Osteocyte (in vitro differentiated cells): ENCODE measurements around the gene DFFB. TPM values are rescaled to one million over a fixed set of nuclear protein-coding genes. Genes with fewer than 3 reads are reported as not detected.

ENCODE experiments used
- DNase-seq: peaks from one replicate; pipeline ENCODE4 v3.0.0; 2021; ENCODE audit warnings: mixed read lengths; ENCODE audit not compliant: unreplicated experiment; ENCODE audit errors: extremely low spot score
- H3K27ac Mint-ChIP-seq: one replicate; pipeline ENCODE4 v1.8.0; 2021; ENCODE audit warnings: mild to moderate bottlenecking, mixed read lengths; ENCODE audit not compliant: unreplicated experiment
- H3K27me3 Mint-ChIP-seq: one replicate; pipeline ENCODE4 v1.8.0; 2021; ENCODE audit warnings: mixed read lengths; ENCODE audit not compliant: unreplicated experiment
- H3K36me3 Mint-ChIP-seq: one replicate; pipeline ENCODE4 v1.8.0; 2021; ENCODE audit warnings: mixed read lengths; ENCODE audit not compliant: unreplicated experiment
- H3K4me1 Mint-ChIP-seq: one replicate; pipeline ENCODE4 v1.8.0; 2021; ENCODE audit warnings: mixed read lengths; ENCODE audit not compliant: unreplicated experiment
- H3K4me3 Mint-ChIP-seq: one replicate; pipeline ENCODE4 v1.8.0; 2021; ENCODE audit warnings: mild to moderate bottlenecking, moderate library complexity, mixed read lengths; ENCODE audit not compliant: unreplicated experiment
- H3K9me3 Mint-ChIP-seq: one replicate; pipeline ENCODE4 v1.8.0; 2021; ENCODE audit warnings: mixed read lengths; ENCODE audit not compliant: unreplicated experiment
- total RNA-seq: library from RNA; stranded (reverse); gene quantifications from 2 replicates; pipeline ENCODE4 v1.2.1, GENCODE V29; 2021
- TF ChIP-seq, protein P1 (sequence below): fragments of 200-600 bp; sonication (generic); IDR thresholded peaks from 2 replicates; pipeline ENCODE4 v1.5.0; 2021; ENCODE audit warnings: antibody characterized with exemption, mild to moderate bottlenecking, moderate library complexity

DFFB gene
- total RNA-seq, 1 donor from 2014 or later = 11.0 TPM

DNA sequence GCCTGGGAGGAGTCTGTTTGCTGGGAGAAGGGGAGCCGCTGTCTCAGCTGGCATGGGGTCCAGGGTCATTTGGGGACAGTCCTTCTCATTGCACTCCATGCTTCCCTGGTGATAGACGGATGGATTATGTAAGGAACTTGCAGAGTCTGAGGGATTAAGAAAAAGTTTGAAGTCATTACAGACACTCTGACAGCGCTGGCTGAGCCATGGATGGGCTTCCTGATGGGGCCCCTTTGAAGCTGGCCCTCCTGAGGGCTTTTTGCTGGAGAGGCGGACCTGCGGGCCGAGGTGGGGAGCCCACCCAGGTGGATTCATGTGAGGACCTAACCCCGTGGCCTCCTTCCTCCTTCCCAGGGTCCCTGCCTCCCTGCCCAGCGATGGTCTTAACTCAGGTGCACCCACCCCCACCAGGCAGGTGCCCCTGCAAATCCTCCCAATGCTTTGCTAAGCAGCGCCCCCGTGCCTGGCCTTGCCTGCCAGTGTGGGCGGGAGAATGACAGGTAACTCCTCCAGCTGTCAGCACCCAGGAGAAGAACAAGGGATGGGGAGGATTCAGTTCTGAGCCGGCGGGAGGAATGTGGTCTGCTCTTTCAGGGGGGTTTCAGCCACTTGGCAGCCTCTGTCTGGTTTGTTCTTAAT is 67.0 kb downstream of the DFFB start:
- Mint-ChIP-seq H3K4me3 (no peak overlapping the region), H3K9me3 (no peaks in the 10 kb centered on the region), H3K27ac (no peak overlapping the region), H3K27me3 (no peaks in the 10 kb centered on the region), H3K36me3 (no peaks in the 10 kb centered on the region), H3K4me1 (no peaks in the 10 kb centered on the region)
- TF ChIP-seq, protein P1, sequence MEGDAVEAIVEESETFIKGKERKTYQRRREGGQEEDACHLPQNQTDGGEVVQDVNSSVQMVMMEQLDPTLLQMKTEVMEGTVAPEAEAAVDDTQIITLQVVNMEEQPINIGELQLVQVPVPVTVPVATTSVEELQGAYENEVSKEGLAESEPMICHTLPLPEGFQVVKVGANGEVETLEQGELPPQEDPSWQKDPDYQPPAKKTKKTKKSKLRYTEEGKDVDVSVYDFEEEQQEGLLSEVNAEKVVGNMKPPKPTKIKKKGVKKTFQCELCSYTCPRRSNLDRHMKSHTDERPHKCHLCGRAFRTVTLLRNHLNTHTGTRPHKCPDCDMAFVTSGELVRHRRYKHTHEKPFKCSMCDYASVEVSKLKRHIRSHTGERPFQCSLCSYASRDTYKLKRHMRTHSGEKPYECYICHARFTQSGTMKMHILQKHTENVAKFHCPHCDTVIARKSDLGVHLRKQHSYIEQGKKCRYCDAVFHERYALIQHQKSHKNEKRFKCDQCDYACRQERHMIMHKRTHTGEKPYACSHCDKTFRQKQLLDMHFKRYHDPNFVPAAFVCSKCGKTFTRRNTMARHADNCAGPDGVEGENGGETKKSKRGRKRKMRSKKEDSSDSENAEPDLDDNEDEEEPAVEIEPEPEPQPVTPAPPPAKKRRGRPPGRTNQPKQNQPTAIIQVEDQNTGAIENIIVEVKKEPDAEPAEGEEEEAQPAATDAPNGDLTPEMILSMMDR = no peak
- no peak for DNase-seq

DNA sequence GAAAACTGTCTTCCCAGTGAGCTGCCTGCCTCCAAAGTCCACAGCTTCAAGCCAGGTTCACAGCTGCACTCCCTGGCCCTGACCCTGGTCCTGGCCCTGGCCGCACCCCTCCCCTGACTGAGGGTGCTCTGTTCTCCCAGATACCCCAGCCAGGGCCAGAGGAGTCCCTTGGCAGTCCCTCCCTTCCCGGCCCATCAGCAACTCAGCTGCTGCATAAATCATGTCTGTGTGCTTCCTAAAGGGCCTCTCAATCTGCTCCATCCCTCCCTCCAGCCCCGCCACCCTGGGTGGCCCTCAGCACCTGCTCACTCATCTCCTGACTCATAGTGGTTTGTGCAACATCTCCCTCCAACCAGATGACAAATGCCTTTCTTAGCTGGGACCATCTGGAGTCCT is 67.5 kb downstream of the DFFB start:
- no peaks in the 10 kb centered on the region for H3K27me3 Mint-ChIP-seq
- H3K27ac Mint-ChIP-seq = no peak overlapping the region
- TF ChIP-seq, protein P1 = no peak
- H3K36me3 Mint-ChIP-seq = no peaks in the 10 kb centered on the region
- no peak overlapping the region for H3K4me3 Mint-ChIP-seq
- DNase-seq = no peak
- no peaks in the 10 kb centered on the region for H3K4me1 Mint-ChIP-seq
- no peaks in the 10 kb centered on the region for H3K9me3 Mint-ChIP-seq

DNA sequence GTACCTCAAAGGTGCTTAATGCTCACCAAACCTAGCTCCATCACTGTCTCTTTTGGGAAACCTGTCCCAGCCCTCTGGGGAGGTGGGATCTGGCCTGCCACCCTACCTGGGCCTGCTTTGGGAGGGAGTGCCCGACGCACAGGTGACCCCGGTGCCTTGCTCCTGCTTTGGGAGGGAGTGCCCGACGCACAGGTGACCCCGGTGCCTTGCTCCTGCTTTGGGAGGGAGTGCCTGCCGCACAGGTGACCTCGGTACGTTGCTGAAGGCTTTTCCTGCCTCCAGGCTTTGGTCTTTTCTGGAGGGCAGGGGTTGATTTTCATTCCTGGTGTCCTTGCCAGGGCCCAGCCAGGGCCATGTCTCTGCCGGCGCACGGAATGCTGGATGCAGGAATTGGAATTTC is 68.0 kb downstream of the DFFB start:
- H3K27ac Mint-ChIP-seq = no peak overlapping the region
- TF ChIP-seq, protein P1 = no peak
- DNase-seq = no peak

DNA sequence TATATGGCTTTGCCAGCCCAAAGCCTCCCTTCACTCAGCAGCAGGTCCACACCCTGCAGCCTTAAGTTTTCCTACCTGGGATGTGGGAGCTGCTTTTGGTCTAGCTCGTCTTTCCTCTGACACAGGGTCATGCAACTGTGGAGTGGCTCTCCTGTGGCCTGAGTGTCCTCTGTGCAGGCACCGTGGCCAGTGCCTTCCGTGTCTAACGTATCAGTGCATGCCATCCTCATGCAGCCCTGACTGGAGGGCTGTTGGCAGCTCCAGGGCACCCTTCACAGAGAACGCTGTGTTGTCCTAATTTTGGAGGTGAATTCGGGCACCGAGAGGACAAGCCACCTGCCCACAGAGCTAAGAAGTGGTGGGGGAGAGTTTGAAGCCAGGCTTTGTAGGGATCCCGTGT is 68.5 kb downstream of the DFFB start:
- H3K4me1 Mint-ChIP-seq = no peaks in the 10 kb centered on the region
- no peaks in the 10 kb centered on the region for H3K9me3 Mint-ChIP-seq
- H3K36me3 Mint-ChIP-seq = no peaks in the 10 kb centered on the region
- no peak for DNase-seq
- no peak overlapping the region for H3K4me3 Mint-ChIP-seq
- TF ChIP-seq, protein P1 = no peak
- H3K27me3 Mint-ChIP-seq = no peaks in the 10 kb centered on the region
- H3K27ac Mint-ChIP-seq = no peak overlapping the region

More for the DNA sequence above, 68.0 kb downstream of the DFFB start:
- H3K27me3 Mint-ChIP-seq = no peaks in the 10 kb centered on the region
- H3K4me1 Mint-ChIP-seq = no peaks in the 10 kb centered on the region
- no peaks in the 10 kb centered on the region for H3K9me3 Mint-ChIP-seq
- no peak overlapping the region for H3K4me3 Mint-ChIP-seq
- no peaks in the 10 kb centered on the region for H3K36me3 Mint-ChIP-seq

DNA sequence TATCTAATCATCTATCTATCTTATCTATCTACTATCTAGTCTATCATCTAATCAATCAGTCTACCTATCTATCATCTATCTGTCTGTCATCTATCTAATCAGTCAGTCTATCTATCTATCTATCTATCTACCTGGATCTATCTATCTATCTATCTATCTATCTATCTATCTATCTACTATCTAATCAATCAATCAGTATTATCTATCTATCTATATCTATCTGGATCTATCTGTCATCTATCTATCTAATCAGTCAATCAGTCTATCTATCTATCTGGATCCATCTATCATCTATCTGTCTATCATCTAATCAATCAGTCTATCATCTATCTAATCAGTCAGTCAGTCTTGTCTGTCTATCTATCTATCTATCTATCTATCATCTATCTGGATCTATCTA is 69.7 kb downstream of the DFFB start:
- Mint-ChIP-seq H3K4me1 (no peaks in the 10 kb centered on the region), H3K27ac (no peak overlapping the region), H3K27me3 (no peaks in the 10 kb centered on the region), H3K4me3 (no peak overlapping the region), H3K36me3 (no peaks in the 10 kb centered on the region), H3K9me3 (no peaks in the 10 kb centered on the region)
- no peak for DNase-seq
- TF ChIP-seq, protein P1 = no peak
